DMS153 treated with DMSO at 0.1 percent for 48 hours (cell line): ENCODE measurements around the gene SEMA4B.

Experiments used
- DNase-seq: peaks from one replicate; lab custom pipeline; 2025; ENCODE audit not compliant: unreplicated experiment; lab: John Stamatoyannopoulos, UW

Gene SEMA4B

GRCh38 chr15:90205050-90205848 is 4.1 kb downstream of the SEMA4B start:
- no peak for DNase-seq

- DNase-seq = no peak
These were observed 4.8 kb downstream of the SEMA4B start for GRCh38 chr15:90205886-90206285.

- DNase-seq = no peak
These were observed 6.1 kb downstream of the SEMA4B start for GRCh38 chr15:90207252-90207651.

- no peak for DNase-seq
These were observed 7.2 kb downstream of the SEMA4B start for GRCh38 chr15:90208356-90208755.

GRCh38 chr15:90209591-90209990 is 8.5 kb downstream of the SEMA4B start:
- no peak for DNase-seq

GRCh38 chr15:90210593-90210992 is 9.5 kb downstream of the SEMA4B start:
- no peak for DNase-seq

GRCh38 chr15:90211009-90211408 is 9.9 kb downstream of the SEMA4B start:
- DNase-seq = no peak

GRCh38 chr15:90211440-90212143 is 10.5 kb downstream of the SEMA4B start:
- no peak for DNase-seq

GRCh38 chr15:90212221-90213098 is 11.3 kb downstream of the SEMA4B start:
- no peak for DNase-seq

GRCh38 chr15:90213122-90213817 is 12.1 kb downstream of the SEMA4B start:
- no peak for DNase-seq

GRCh38 chr15:90213818-90214204 is 12.7 kb downstream of the SEMA4B start:
- no peak for DNase-seq

GRCh38 chr15:90214553-90215196 is 13.5 kb downstream of the SEMA4B start:
- DNase-seq = no peak

- no peak for DNase-seq
These were observed 16.7 kb downstream of the SEMA4B start for GRCh38 chr15:90217671-90218394.

GRCh38 chr15:90219421-90220141 is 18.5 kb downstream of the SEMA4B start:
- no peak for DNase-seq

GRCh38 chr15:90221246-90221900 is 20.2 kb downstream of the SEMA4B start:
- peak; percentile 22 for DNase-seq

GRCh38 chr15:90222547-90222946 is 21.4 kb downstream of the SEMA4B start:
- no peak for DNase-seq

- no peak for DNase-seq
These were observed 22.5 kb downstream of the SEMA4B start for GRCh38 chr15:90223441-90224165.

- no peak for DNase-seq
These were observed 23.9 kb downstream of the SEMA4B start for GRCh38 chr15:90225047-90225446.
